WI38 (cell line): ENCODE data around the gene SAYSD1.

Experiments
- H3K4me3 ChIP-seq: 2 replicates; pipeline ENCODE4 v1.5.1; 2011; ENCODE audit warnings: low read depth, mild to moderate bottlenecking, control low read depth, low read length
- TF ChIP-seq, protein P1 (sequence below): IDR thresholded peaks from 2 replicates; pipeline ENCODE4 v1.5.1; 2012; ENCODE audit warnings: low read depth, mild to moderate bottlenecking, control low read depth, low read length

Gene SAYSD1

DNA sequence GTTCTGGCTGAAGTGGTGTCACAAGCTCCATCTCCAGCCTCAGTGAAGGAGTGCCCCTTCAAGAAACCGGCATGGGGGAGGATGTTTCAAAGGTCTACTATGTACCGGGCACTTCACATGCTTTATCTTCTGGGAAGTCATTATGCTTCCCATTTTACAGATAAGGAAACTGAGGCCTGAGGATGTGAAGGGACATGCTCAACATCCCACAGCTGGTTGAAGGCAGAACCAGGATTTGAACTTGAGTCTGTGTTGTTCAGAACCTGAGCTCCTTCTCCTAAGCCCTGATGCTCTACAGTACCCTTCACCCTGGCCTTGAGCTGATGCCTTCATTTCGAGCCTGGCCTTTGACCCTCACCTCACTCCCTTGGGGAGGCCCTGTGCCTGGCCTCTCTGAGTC lies 53.4 kb downstream of the SAYSD1 start:
- TF ChIP-seq, protein P1, sequence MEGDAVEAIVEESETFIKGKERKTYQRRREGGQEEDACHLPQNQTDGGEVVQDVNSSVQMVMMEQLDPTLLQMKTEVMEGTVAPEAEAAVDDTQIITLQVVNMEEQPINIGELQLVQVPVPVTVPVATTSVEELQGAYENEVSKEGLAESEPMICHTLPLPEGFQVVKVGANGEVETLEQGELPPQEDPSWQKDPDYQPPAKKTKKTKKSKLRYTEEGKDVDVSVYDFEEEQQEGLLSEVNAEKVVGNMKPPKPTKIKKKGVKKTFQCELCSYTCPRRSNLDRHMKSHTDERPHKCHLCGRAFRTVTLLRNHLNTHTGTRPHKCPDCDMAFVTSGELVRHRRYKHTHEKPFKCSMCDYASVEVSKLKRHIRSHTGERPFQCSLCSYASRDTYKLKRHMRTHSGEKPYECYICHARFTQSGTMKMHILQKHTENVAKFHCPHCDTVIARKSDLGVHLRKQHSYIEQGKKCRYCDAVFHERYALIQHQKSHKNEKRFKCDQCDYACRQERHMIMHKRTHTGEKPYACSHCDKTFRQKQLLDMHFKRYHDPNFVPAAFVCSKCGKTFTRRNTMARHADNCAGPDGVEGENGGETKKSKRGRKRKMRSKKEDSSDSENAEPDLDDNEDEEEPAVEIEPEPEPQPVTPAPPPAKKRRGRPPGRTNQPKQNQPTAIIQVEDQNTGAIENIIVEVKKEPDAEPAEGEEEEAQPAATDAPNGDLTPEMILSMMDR, result no peak
- H3K4me3 ChIP-seq, result no peak overlapping the region

DNA sequence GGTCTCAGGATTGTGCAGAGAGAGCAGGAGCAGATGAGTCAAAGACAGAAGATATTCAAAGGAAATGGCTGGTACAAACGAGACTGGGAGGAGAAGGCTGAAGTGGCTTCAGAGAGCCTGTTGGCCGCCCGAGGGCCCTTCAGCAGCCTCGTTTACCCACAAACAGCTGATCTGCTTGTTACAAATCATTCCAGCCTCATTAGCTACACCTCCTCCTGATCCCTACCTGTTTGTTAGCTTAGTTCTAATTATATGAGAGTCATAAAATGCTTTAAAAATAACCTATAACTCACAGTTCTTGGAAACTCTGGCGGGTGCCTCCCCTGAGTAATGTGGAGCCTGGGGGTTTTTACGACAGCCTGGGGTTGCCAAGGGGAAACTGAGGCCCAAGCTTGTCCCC lies 53.8 kb downstream of the SAYSD1 start:
- TF ChIP-seq, protein P1, result no peak

DNA sequence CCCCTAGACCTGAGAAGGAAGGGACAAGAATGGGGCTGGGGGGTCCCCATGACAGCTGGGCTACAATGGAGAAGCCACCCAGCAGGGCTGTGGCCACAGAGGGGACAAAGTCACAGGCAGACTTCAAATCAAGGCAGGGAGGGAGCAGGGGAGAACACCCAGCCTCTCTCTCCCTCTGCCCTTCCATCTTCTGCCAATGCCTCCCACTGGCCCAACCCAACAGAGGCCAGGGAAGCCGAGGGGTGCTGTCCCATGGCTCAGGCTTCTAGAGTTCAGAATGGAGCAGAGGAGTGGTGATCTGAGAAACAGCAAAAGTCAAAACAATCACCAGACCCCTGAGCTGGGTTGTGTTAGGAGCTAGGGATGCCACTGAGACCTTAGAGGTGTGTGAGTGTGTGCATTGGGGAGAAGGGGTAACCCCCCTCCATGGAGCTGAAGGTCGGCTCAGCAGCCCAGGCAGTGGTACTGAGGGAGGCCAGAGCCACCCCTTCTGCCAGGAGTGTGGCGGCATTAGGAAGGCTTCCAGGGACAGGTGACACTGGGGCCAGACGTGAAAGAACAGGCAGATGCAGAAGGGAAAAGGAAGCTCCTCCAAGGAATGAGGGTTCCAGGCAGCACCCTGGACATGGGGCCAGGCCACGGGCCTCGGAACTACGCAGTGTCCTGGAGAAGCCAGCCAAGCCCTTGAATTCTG lies 54.4 kb downstream of the SAYSD1 start:
- no peak overlapping the region for H3K4me3 ChIP-seq
- TF ChIP-seq, protein P1, result no peak

More for the DNA sequence above, 53.8 kb downstream of the SAYSD1 start:
- H3K4me3 ChIP-seq, result no peak overlapping the region

DNA sequence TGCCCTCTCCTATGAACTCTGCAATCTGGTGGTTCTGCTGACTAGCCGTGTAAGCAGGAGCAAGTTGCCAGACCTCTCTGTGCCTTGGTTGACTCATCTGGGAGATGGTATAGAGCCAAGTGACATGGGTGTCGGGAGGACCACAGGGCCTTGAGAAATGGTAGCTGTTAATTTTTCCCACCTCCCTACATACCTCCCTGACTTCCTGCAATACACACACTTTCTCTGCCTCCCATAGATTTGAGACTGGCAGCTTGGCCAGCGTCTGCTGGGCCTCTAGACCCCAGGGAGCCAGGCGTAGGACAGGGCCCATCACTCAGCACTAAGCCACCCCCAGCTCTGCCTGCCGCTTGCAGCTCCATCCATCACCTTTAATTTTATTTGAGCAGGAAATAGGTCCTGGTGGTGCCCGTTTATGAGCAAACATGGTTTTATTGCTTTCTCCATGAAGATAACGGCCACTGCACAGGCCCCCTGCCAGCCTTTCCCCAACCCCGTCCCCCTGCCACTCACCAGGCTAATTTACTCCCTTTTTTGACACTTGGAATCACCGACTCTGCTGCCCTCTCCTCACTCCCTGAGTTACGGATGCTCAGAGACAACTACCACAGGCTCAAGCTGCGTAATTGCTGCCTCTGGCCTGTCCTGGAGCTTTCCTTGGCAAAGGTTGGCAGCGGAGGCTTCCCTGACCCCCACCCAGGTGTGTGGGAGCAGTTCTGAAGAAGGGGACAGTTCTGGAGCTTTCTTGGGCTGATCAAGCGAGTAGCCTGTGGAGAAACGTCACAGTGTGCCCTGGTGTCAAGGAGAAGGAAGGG lies 55.3 kb downstream of the SAYSD1 start:
- H3K4me3 ChIP-seq, result no peak overlapping the region
- TF ChIP-seq, protein P1, result no peak

DNA sequence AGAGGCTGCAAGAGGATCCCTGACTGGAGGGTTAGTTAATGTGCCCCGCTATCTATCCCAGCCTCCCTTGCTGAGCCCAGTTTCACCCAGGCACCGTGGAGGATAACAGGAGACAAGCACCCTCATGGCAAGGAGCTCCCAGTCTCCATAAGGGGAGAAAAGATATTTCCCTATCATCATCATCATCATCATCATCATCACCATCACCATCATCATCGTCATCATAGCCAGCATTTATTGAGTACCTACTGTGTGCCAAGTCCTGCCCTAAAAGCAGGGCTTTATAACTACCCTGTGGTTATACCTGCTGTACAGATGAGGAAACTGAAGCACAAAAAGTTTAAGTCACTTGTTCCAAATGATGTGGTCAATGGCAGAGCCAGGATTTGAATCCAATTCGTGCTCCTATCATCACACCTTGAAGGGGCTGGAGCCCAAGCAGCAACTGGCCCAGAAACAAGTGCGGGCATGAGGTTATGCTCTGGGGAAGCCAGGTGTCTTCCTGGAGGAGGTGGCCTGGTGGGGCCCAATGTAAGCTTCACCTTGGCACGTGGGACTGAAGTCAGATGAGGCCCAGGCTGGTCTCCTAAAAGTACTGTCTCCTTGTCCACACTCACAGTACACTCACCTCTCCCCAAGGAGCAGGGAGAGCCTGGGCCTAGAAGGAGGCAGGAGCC lies 56.4 kb downstream of the SAYSD1 start:
- no peak overlapping the region for H3K4me3 ChIP-seq
- TF ChIP-seq, protein P1, result no peak

DNA sequence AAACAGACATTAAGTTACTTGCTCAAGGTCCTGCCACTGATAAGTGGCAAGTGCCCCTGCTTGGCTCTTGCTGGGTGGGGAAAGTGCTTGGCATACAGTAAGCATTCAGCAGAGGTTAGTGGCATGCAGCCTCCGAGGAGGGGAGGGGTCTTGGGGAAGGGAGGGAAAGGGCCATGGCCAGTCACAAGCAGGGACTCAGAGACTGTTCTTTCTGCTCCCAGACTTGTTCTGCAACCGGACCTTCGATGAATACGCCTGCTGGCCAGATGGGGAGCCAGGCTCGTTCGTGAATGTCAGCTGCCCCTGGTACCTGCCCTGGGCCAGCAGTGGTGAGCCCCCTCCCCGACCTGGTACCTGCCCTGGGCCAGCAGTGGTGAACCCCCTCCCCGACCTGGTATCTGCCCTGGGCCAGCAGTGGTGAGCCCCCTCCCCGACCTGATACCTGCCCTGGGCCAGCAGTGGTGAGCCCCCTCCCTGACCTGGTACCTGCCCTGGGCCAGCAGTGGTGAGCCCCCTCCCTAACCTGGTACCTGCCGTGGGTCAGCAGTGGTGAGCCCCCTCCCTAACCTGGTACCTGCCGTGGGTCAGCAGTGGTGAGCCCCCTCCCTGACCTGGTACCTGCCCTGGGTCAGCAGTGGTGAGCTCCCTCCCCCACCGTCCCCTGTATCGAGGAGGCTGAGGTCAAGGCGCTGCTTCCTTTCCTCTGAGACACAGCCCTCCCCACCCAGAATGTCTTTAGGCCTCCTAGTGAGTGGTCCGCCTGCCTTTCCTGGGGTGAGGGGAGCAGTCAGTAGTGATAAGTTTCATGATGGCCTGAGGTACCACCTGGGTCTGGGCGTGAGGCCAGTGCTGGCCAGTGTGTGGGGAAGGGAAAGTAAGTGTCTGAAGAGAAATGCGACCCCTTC lies 57.5 kb downstream of the SAYSD1 start:
- TF ChIP-seq, protein P1, result no peak

More for the DNA sequence above, 57.5 kb downstream of the SAYSD1 start:
- no peak overlapping the region for H3K4me3 ChIP-seq
